ENCODE results near the gene DIP2C. TPM values are rescaled to one million over a fixed set of nuclear protein-coding genes. Genes with fewer than 3 reads are reported as not detected.
"Not testable (repeated sequence)": the region's sequence is repeated elsewhere in the genome, so short reads cannot be mapped to it uniquely, and the experiment has no call there.

The DIP2C gene
- total RNA-seq, 1 donor from 2014 or later, result 3.6 TPM

DNA sequence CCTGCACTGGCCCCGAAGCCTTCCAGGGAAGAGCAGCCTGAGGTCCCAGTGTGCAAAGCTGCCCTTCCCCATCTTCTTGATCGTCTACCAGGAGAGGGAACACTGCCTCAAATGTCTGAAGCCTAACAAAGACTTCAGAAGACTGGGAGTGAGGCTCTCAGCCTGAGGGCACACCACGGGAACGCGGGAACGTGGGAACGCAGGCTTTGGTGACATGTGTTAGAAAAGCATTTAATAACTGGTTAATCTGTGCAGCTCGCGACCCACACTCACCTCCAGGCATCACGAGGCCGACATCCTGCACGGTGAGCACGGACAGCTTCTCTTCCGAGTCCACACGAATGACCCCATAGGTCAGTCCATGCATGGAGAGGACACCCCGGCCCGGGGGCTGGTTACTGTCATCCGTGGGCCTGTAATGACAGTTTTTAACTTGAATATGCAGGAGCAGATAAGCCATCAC lies 320.2 kb downstream of the DIP2C start:
- ATAC-seq, result no peak

GRCh38 chr10:368579-369220 lies 320.8 kb downstream of the DIP2C start:
- ATAC-seq, result no peak

- ATAC-seq, result not testable (repeated sequence)
Observed at GRCh38 chr10:368107-368506, 321.4 kb downstream of the DIP2C start.

GRCh38 chr10:367636-368035 lies 321.8 kb downstream of the DIP2C start:
- ATAC-seq, result no peak

- ATAC-seq, result no peak
Observed at GRCh38 chr10:366186-366585, 323.3 kb downstream of the DIP2C start.

GRCh38 chr10:364267-364775 lies 325.1 kb downstream of the DIP2C start:
- ATAC-seq, result no peak

GRCh38 chr10:363152-363551 lies 326.3 kb downstream of the DIP2C start:
- ATAC-seq, result no peak

DNA sequence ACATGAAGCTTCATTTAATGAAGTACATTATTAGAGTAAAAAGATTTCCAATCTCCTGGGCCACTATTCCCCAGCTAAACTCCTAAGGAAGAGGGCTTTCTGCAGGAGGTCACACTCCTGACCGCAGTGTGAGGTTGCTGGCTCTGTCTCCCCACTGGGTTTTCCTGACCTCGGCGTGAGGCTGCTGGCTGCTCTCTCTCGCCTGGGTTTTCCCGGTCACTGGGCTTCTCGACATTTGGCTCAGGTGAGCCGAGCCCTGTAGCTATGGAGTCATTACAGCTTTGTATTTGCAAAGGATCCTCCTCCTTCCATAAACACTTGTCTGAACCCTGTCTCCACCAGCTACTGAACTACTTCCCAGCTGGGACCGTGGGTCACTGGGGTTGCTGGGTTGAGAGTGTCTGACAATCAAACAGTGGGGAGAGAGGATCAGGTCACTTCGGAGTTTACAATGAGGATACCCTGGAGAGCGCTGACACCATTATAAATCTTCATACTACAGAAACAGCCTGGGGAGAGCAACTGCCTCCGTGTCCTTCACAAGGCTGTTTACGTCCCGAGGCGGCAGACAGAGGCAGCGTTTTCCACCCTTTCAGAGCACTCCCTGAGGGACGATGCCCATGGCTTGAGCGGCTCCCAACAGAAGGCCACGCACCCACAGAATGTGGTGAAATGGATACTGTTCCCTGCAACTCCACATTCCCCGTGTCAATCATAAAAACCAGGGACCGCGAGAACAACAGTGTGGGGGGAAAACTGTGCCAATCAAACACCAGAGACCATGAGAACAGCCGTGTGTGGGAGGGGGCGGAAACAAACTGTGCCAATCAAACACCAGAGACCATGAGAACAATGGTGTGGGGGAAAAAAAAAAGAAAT lies 328.0 kb downstream of the DIP2C start:
- ATAC-seq, result no peak

GRCh38 chr10:360653-361052 lies 328.8 kb downstream of the DIP2C start:
- no peak for ATAC-seq

DNA sequence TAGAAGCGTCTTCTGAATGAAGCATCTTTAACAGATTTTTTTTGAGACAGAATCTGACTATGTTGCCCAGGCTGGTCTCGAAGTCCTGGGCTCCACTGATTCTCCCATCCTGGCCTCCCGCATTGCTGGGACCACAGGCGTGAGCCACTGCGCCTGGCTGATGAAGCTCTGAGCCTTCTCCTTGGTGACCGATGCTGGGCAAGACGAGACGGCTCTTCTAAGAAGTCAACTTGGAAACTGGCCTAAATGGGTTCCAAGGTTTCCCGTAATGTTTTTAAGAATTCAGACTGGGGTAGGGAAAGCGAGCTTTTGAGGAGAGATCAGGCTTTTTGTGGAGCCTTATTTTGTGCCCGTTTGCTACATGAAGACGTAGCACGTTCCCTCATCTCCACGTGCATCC lies 329.7 kb downstream of the DIP2C start:
- no peak for ATAC-seq

- ATAC-seq, result no peak
Observed at GRCh38 chr10:359093-359492, 330.4 kb downstream of the DIP2C start.

DNA sequence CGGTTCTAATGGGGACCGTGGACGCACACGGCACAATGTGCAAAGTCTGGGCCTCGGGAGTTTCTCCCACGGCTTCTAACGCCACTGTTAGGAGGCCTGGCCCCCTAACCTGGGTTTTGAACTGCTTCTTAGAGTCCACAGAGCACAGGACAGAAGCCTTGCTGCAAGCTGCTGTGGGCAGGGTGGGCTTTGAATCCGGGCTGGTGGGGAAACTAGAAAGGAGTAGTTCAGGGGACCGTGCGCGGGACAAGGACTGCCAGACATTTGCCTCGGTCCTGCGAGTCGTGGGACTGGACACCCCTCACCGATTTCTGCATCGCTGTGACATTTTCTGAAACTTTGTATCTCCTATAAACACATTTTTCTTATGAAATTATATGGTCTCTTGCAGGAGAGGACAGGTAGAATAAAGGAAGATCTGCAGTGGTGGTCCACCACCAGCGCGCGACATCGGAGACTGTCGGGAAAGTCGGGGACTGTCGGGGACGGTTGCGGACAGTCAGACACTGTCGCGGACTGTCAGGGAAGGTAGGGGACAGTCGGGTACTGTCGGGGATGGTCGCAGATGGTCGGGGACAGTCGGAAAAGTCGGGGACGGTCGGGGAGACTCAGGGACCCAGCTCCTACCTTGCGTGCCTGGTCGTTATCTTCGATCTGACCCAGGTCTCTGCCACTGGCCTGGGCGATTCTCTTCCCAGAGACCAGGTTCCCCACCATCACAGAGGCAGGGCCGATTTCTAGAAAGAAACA lies 332.1 kb downstream of the DIP2C start:
- ATAC-seq, result no peak

- no peak for ATAC-seq
Observed at GRCh38 chr10:356452-356851, 333.0 kb downstream of the DIP2C start.

DNA sequence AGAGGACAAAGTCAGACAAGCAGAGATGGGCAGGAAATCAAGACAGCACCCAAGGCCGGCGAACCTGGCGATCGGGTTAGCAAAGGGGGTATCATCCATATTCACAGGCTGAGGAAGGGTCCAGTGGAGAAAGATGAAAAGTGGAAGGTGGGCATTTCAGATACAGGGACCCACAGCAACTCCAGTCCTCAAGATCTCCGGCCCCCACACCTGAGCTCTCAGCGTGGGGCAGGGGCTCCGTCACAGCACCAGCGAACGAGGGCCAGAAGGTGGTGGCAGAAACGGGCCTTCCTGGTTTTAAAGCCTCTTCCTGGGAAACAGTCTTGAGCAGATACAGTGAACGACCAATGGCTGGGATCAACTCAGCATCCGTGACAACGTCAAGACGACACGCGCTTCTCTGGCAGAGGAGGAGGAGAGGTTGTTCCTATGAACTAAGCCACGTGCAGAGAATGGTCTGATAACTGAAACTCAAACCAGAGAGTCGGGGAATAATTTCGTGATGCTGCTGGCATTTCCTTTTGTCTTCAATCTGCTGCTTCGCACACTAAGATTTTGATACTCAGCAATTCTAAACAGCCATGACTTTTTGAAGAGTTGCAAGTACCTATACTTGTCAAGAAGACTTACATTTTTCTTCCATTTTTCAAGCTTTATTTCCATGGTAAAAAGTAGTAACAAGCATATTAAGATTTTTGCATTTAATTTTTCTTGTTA lies 334.4 kb downstream of the DIP2C start:
- no peak for ATAC-seq

DNA sequence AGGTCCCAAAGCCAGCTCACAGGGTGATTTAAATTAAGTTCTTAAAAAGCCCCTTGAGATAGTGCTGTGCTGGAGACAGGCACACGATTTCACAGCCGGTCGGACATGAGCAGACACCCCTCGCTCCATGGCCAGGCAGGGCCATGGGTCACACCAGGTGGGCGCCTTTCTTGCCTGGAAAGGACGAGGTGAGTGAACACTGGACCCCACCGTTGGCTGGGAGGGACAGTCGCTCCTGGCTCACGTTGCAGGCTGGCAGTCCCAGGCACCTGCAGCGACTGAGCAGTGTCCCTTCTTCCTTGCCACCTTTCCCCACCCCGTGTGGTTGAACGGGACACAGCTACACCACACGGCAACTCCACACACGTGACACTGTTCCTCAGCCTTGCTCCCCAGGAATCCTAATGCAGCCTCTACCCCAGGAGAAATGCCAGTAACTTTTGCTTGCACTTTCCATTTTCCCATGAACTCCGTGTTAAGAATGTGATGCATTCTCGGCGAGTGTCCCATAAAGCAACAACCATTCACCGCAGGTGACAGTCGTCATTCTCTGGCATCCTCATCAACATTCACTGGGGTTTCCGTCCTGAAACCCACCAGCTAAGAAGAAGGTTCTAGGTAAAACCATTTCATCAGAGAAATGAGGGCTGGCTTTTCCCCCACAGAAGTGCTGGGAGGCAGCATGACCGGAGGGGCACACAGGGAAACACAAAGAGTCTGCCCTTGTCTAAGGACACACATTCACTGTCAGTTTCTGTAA lies 336.8 kb downstream of the DIP2C start:
- ATAC-seq, result no peak

DNA sequence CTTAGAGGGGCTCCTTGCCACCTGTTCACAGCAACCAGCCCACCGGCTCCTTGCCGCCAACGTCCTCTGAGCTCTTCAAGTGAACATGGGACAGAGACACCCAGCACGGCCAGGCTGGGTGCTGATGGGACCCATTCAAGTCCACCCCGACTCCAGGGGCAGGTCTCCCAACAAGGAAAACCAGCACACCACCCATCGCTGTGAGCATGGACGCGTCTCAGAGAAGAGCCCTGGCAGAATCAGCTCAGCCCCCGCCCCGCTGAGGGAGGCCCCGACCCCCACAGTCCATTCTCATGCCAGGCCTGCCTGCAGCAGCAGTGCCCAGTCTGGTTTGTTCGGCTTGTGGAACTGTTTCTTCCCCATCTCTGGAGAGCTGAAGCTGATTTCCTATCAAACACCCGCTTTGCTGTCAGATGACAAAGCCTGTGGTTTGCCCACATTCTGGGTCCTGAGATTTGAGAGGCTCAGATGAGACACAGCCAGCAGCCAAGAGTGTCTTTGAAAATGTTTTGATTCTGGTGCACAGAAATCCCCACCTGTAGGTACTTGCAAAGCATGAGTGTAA lies 337.6 kb downstream of the DIP2C start:
- no peak for ATAC-seq

- peak; percentile 33 for ATAC-seq
Observed at GRCh38 chr10:350981-351501, 338.4 kb downstream of the DIP2C start.

DNA sequence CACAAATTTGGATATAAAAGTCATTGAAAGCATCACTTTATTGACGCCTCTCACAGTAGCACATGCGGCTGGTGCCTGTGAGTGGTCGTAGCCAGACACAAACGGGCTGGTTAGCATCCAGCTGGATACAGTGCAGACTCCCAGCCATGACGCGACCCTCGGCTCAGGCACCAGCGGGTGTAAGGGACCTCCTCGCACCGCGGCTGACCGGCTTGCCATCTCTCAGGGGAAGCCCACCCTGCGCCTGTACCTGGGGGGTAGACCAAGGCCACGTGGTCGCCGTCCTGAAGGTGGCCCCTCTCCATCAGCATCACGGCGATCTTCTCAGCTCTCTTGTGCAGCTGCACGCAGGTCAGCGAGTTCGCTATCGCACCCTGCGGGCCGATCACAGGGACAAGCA lies 340.4 kb downstream of the DIP2C start:
- ATAC-seq, result peak; percentile 23

DNA sequence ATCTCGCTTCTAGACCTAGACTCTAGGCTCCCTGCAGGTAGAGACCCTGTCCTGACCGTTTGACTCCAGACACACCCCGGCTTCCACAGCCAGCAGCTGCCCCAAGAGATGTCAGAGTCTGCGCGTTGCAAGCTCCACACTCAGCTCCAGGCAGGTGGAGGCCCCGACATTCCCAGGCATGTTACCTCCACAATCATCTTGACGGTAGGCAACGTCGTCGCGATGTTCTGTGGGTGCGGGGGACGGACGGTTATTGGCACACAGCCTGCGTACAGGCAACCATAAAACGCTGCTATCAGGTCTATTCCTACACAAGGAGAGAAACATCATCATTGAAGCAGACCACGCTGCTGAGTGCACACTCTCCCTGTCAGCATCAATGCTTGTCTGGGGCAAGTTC lies 341.0 kb downstream of the DIP2C start:
- no peak for ATAC-seq

- ATAC-seq, result not testable (repeated sequence)
Observed at GRCh38 chr10:347774-348173, 341.7 kb downstream of the DIP2C start.

GRCh38 chr10:347190-347589 lies 342.3 kb downstream of the DIP2C start:
- not testable (repeated sequence) for ATAC-seq
